K562 (cell line): Measurements from ENCODE around the gene PPP2R1A. TPM values are rescaled to one million over a fixed set of nuclear protein-coding genes. Genes with fewer than 3 reads are reported as not detected.

Experiments used
- ATAC-seq: fragments of 200-7000 bp; cut with Tn5 transposase; 3 replicates; pipeline ENCODE4 v1.9.1; 2020; ENCODE audit warnings: moderate library complexity
- BruUV-seq: library from RNA; stranded (reverse); fragments of 400-500 nt; replicated peaks from 2 replicates; lab custom pipeline; 2021; lab: Mats Ljungman, UMichigan
- CTCF ChIA-PET: fragments of 300-600 bp; formaldehyde crosslinking; extraction: SDS; loops from one replicate; lab custom pipeline; 2021; ENCODE audit warnings: low intra/inter-chr PET ratio; lab: Yijun Ruan, JAX
- POLR2A ChIA-PET: fragments of 300-600, 350-650 bp; sonication (Branson Sonifier 250); formaldehyde crosslinking; extraction: SDS; loops from one replicate; lab custom pipeline; 2021; ENCODE audit warnings: antibody characterized with exemption, inconsistent platforms; lab: Yijun Ruan, JAX
- DNase-seq, 4 experiments: peaks; one replicate each; pipeline versions ENCODE4 v3.0.0 to v3.0.0-alpha.2; 2011 to 2018; ENCODE audit warnings: low spot score in 3 of 4, mixed read lengths in 3 of 4; ENCODE audit errors: extremely low read depth in 1 of 4
- FAIRE-seq: peaks from 2 replicates; lab custom pipeline; 2011; peaks lifted over from hg19 to GRCh38; lab: Jason Lieb, UNC
- H2AFZ ChIP-seq: 2 replicates; pipeline ENCODE4 v1.6.0; 2011; ENCODE audit warnings: low read depth, low read length, control low read depth, inconsistent platforms
- H3K27ac ChIP-seq: fragments of 200-600 bp; 3 replicates; pipeline ENCODE4 v1.8.0; 2011; ENCODE audit warnings: low read depth, mild to moderate bottlenecking, control low read depth, inconsistent platforms, low read length, moderate library complexity, mixed read lengths; ENCODE audit errors: extremely low read depth
- H3K27me3 ChIP-seq, 2 experiments: fragments of 300-600 bp in 1 of 2; 2 replicates in 1 of 2; 3 replicates in 1 of 2; pipeline versions ENCODE4 v1.6.0 to v1.8.0; 2011; ENCODE audit warnings: inconsistent platforms in 2 of 2, low read length in 2 of 2, mild to moderate bottlenecking in 1 of 2, mixed read lengths in 1 of 2, moderate library complexity in 1 of 2; ENCODE audit not compliant: control insufficient read depth in 2 of 2, insufficient read depth in 2 of 2
- H3K36me3 ChIP-seq: fragments of 300-600 bp; 3 replicates; pipeline ENCODE4 v1.8.0; 2011; ENCODE audit warnings: mild to moderate bottlenecking, low read length, inconsistent platforms; ENCODE audit not compliant: control insufficient read depth, insufficient read depth
- H3K4me1 ChIP-seq, 2 experiments: fragments of 200-600 bp in 1 of 2; replicated peaks in 1 of 2; 2 replicates in 1 of 2; 3 replicates in 1 of 2; pipeline versions ENCODE4 v1.5.1 to v1.8.0; 2011; ENCODE audit warnings: inconsistent platforms in 2 of 2, low read length in 2 of 2, mild to moderate bottlenecking in 1 of 2, mixed read lengths in 1 of 2, moderate library complexity in 1 of 2; ENCODE audit not compliant: control insufficient read depth in 2 of 2, insufficient read depth in 2 of 2
- H3K4me2 ChIP-seq: 2 replicates; pipeline ENCODE4 v1.6.1; 2011; ENCODE audit warnings: low read length, control low read depth, inconsistent platforms, mixed read lengths; ENCODE audit not compliant: insufficient read depth
- H3K4me3 ChIP-seq: fragments of 200-600 bp; sonication (generic), shearing (Covaris generic); 2 replicates; pipeline ENCODE4 v1.5.1; 2016; ENCODE audit warnings: control low read depth, inconsistent platforms
- H3K79me2 ChIP-seq: fragments of 200-600 bp; 3 replicates; pipeline ENCODE4 v1.8.0; 2011; ENCODE audit warnings: low read length, inconsistent platforms; ENCODE audit not compliant: control insufficient read depth, insufficient read depth
- H3K9ac ChIP-seq, 2 experiments: 2 replicates each; pipeline versions ENCODE4 v1.6.0 to v1.6.1; 2011; ENCODE audit warnings: low read depth in 2 of 2, low read length in 2 of 2, control low read depth in 1 of 2, inconsistent platforms in 1 of 2, mild to moderate bottlenecking in 1 of 2, mixed read lengths in 1 of 2; ENCODE audit not compliant: insufficient read depth in 1 of 2
- H3K9me1 ChIP-seq: one replicate; pipeline ENCODE4 v1.6.0; 2011; ENCODE audit warnings: inconsistent platforms, mild to moderate bottlenecking, low read length, moderate library complexity; ENCODE audit not compliant: control insufficient read depth, insufficient read depth
- H3K9me3 ChIP-seq: replicated peaks from 2 replicates; pipeline ENCODE4 v1.5.1; 2011; ENCODE audit warnings: low read depth, low read length, inconsistent platforms; ENCODE audit not compliant: control insufficient read depth, insufficient read depth
- H4K20me1 ChIP-seq: replicated peaks from 2 replicates; pipeline ENCODE4 v1.6.1; 2011; ENCODE audit warnings: low read length, inconsistent platforms, mixed read lengths; ENCODE audit not compliant: control insufficient read depth, insufficient read depth
- ARID1B ChIP-seq: fragments of 450-650 bp; IDR thresholded peaks from 2 replicates; pipeline ENCODE4 v1.6.1; 2016; ENCODE audit warnings: antibody characterized with exemption, mild to moderate bottlenecking, inconsistent platforms
- C11orf30 ChIP-seq: fragments of 450-650 bp; IDR thresholded peaks from 2 replicates; pipeline ENCODE4 v1.6.1; 2016; ENCODE audit warnings: low read depth, mild to moderate bottlenecking
- CEBPB ChIP-seq: fragments of 450-650 bp; IDR thresholded peaks from 2 replicates; pipeline ENCODE4 v1.6.1; 2016; ENCODE audit warnings: missing genetic modification characterization, missing compliant biosample characterization
- CEBPG ChIP-seq, 3 experiments: fragments of 200-800 bp in 1 of 3; sonication (Bioruptor generic) in 1 of 3; sonication (generic) in 1 of 3; formaldehyde crosslinking in 1 of 3; IDR thresholded peaks in 2 of 3; conservative IDR thresholded peaks in 1 of 3; 2 replicates each; pipeline versions ENCODE4 v1.6.1 to v1.8.0; 2016 to 2022; ENCODE audit warnings: missing compliant biosample characterization in 2 of 3, missing genetic modification characterization in 2 of 3, mild to moderate bottlenecking in 1 of 3, missing genetic modification reagents in 1 of 3
- CHD4 ChIP-seq: fragments of 200-600 bp; sonication (generic); IDR thresholded peaks from 3 replicates; pipeline ENCODE4 v1.6.1; 2012; ENCODE audit warnings: low read depth, mild to moderate bottlenecking, mixed read lengths, low read length, inconsistent platforms; ENCODE audit not compliant: insufficient read depth, insufficient replicate concordance, poor library complexity, severe bottlenecking
- COPS2 ChIP-seq: fragments of 450-650 bp; conservative IDR thresholded peaks from 2 replicates; pipeline ENCODE4 v1.6.1; 2016; ENCODE audit warnings: mild to moderate bottlenecking, moderate library complexity
- DPF2 ChIP-seq: fragments of 450-650 bp; IDR thresholded peaks from 2 replicates; pipeline ENCODE4 v1.6.1; 2016
- EGR1 ChIP-seq: fragments of 450-650 bp; conservative IDR thresholded peaks from 2 replicates; pipeline ENCODE4 v1.6.1; 2017; ENCODE audit warnings: mild to moderate bottlenecking
- FOXA3 ChIP-seq, 2 experiments: fragments of 450-650 bp in 1 of 2; sonication (generic) in 1 of 2; formaldehyde crosslinking; IDR thresholded peaks in 1 of 2; conservative IDR thresholded peaks in 1 of 2; 2 replicates each; pipeline versions ENCODE4 v1.4.0 to v1.8.0; 2020 to 2022; ENCODE audit warnings: mild to moderate bottlenecking in 2 of 2, missing genetic modification reagents in 1 of 2
- FUS ChIP-seq: fragments of 200-400 bp; formaldehyde crosslinking; optimal IDR thresholded peaks from 2 replicates; pipeline ENCODE3; 2017; ENCODE audit warnings: low read depth, low read length
- GABPB1 ChIP-seq: sonication (generic); formaldehyde crosslinking; IDR thresholded peaks from 2 replicates; pipeline ENCODE4 v1.8.0; 2022; ENCODE audit warnings: mild to moderate bottlenecking, missing genetic modification reagents
- GATAD2B ChIP-seq: fragments of 450-650 bp; IDR thresholded peaks from 2 replicates; pipeline ENCODE4 v1.6.1; 2017; ENCODE audit warnings: mild to moderate bottlenecking, borderline replicate concordance
- NFE2 ChIP-seq: IDR thresholded peaks from 2 replicates; pipeline ENCODE4 v1.6.1; 2014; ENCODE audit warnings: antibody characterized with exemption, low read depth
- PHB2 ChIP-seq: fragments of 450-650 bp; IDR thresholded peaks from 2 replicates; pipeline ENCODE4 v1.6.1; 2017; ENCODE audit warnings: low read depth
- POLR2A ChIP-seq: fragments of 450-650 bp; conservative IDR thresholded peaks from 2 replicates; pipeline ENCODE4 v1.6.1; 2016
- SAP30 ChIP-seq: fragments of 200-600 bp; sonication (generic); IDR thresholded peaks from 2 replicates; pipeline ENCODE4 v1.6.1; 2012; ENCODE audit warnings: borderline replicate concordance, low read depth, mild to moderate bottlenecking, moderate library complexity, low read length, control low read depth, inconsistent platforms; ENCODE audit not compliant: insufficient read depth, poor library complexity, severe bottlenecking
- SMARCA4 ChIP-seq: fragments of 450-650 bp; IDR thresholded peaks from 2 replicates; pipeline ENCODE4 v1.6.1; 2016
- SMARCE1 ChIP-seq: fragments of 450-650 bp; IDR thresholded peaks from 2 replicates; pipeline ENCODE4 v1.7.1; 2016; ENCODE audit warnings: mild to moderate bottlenecking
- SOX6 ChIP-seq: fragments of 450-650 bp; IDR thresholded peaks from 2 replicates; pipeline ENCODE4 v1.6.1; 2014; ENCODE audit warnings: mild to moderate bottlenecking
- SP2 ChIP-seq: IDR thresholded peaks from 2 replicates; pipeline ENCODE4 v1.6.1; 2011; ENCODE audit warnings: mild to moderate bottlenecking, low read depth, low read length, moderate library complexity; ENCODE audit not compliant: poor library complexity, severe bottlenecking; ENCODE audit errors: extremely low read depth
- TOE1 ChIP-seq, 2 experiments: fragments of 450-650 bp in 1 of 2; sonication (generic) in 1 of 2; formaldehyde crosslinking in 1 of 2; IDR thresholded peaks; 2 replicates each; pipeline versions ENCODE4 v1.7.1 to v1.8.0; 2016 to 2022; ENCODE audit warnings: borderline replicate concordance in 2 of 2, mild to moderate bottlenecking in 2 of 2, antibody characterized with exemption in 1 of 2, inconsistent platforms in 1 of 2, low read depth in 1 of 2, missing genetic modification reagents in 1 of 2, moderate library complexity in 1 of 2
- WGBS: fragments of 100-300 bp; shearing (Covaris generic); methylation state at CpG from one replicate; pipeline ENCODE4 v1.1.6; 2016; ENCODE audit warnings: low coverage, mixed read lengths; ENCODE audit not compliant: insufficient coverage; ENCODE audit errors: missing lambda C conversion rate; 5-methylcytosine and 5-hydroxymethylcytosine counted together
- in situ Hi-C: fragments of 300-500 bp; cut with MboI; formaldehyde crosslinking; loops from 4 replicates; pipeline ENCODE4 v1.15.0; 2018; ENCODE audit warnings: inconsistent platforms, mixed read lengths
- intact Hi-C: fragments of 100-400 bp; cut with micrococcal nuclease; formaldehyde crosslinking; loops from 2 replicates; pipeline ENCODE4 v1.14.2; 2022
- polyA plus RNA-seq, 8 experiments: library from polyadenylated mRNA; depleted of rRNA in 4 of 8; stranded (reverse) in 5 of 8; unstranded in 3 of 8; fragments of >200 nt; fragmentation: Nextera tagmentation in 2 of 8; fragmentation: Illumina TruSeq in 1 of 8; extraction: Ambion mirVana in 2 of 8; extraction: Trizol in 1 of 8; gene quantifications; 2 replicates each; pipeline versions ENCODE4 v1.2.1 to v1.2.3, GENCODE V29; 2011 to 2014; ENCODE audit warnings: inconsistent platforms in 1 of 8, missing spikeins in 1 of 8
- total RNA-seq, 7 experiments: library from RNA; depleted of rRNA in 6 of 7; stranded (reverse); fragments of >200 nt in 6 of 7; fragmentation: Illumina TruSeq in 2 of 7; extraction: Trizol in 2 of 7; gene quantifications; 2 replicates each; pipeline versions ENCODE4 v1.2.1 to v1.2.3, GENCODE V29; 2011 to 2021; ENCODE audit warnings: low replicate concordance in 1 of 7
- TF ChIP-seq, protein P1 (sequence below), 2 experiments: fragments of 450-650 bp in 1 of 2; sonication (generic) in 1 of 2; formaldehyde crosslinking in 1 of 2; IDR thresholded peaks in 1 of 2; conservative IDR thresholded peaks in 1 of 2; 2 replicates each; pipeline versions ENCODE4 v1.6.1 to v1.8.1; 2016 to 2023; ENCODE audit warnings: mild to moderate bottlenecking in 2 of 2, moderate library complexity in 2 of 2, inconsistent platforms in 1 of 2, missing genetic modification reagents in 1 of 2

The PPP2R1A gene
- total and polyA plus RNA-seq, 9 of the 15 experiments (the other 6 are each of a cell fraction or from before 2014, with no cell fraction given) = 10.1 to 211 (median 70.1) TPM

DNA sequence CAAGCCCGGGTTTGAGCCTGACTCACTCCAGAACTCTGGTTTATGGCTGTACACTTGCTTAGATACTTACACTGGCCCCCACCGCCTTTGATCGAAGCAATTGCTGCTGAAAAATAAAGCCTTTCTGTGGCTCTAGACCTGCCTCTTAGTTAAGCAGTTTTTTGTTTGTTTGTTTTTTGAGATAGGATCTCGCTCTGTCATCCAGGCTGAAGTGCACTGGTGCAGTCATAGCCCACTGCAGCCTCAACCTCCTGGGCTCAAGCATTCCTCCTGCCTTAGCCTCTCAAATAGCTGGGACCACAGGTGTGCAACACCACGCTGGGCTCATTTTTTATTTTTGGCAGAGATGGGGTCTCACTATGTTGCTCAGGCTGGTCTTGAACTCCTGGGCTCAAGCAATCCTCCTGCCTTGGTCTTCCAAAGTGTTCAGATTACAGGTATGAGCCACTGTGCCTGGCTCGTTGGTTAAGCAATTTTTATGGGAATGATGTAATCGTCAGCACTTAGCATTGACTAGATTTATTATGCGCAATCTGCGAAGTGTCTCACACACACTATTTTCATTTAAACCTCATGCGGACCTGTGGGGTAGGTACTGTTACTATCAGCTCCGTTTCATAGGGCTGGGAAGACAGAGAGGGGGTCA, 22.2 kb downstream of the PPP2R1A start:
- POLR2A ChIA-PET = interaction anchor here (0.6 kb wide), 1 partner anchor 951 kb away, joined by 4 read pairs; no protein-coding TSS in a partner anchor
- CTCF ChIA-PET = no interaction called here
- H3K9me3 ChIP-seq = no peaks in the 10 kb centered on the region
- in situ Hi-C loops = no loop called here
- no peak for ATAC-seq
- no peaks in the 10 kb centered on the region for H3K79me2 ChIP-seq
- BruUV-seq = no TSS peak
- H3K9me1 ChIP-seq = no peaks in the 10 kb centered on the region
- H3K9ac ChIP-seq = no peak overlapping the region
- FAIRE-seq = no peak
- H3K27me3 ChIP-seq = no peaks in the 10 kb centered on the region
- intact Hi-C loops = no loop called here
- H3K4me3 ChIP-seq = no peak overlapping the region
- no peaks in the 10 kb centered on the region for H4K20me1 ChIP-seq
- no peak overlapping the region for H3K27ac ChIP-seq
- 87% methylated on average over 11 of the region's 11 CpGs for WGBS
- no peak for DNase-seq
- no peak overlapping the region for H2AFZ ChIP-seq
- peaks cover 91% of the 10 kb centered on the region for H3K36me3 ChIP-seq
- H3K4me2 ChIP-seq = no peak overlapping the region
- H3K4me1 ChIP-seq = peaks cover 5 to 6% of the 10 kb centered on the region in 2 experiments; a peak in 3 of 5 replicates
- peak; percentile 44 for TF ChIP-seq NFE2
- no peak for TF ChIP-seq SP2
- TF ChIP-seq FOXA3 (CRISPR knock-in tag; conservative IDR thresholded peaks at IDR 0.05 in 1 of 2, IDR thresholded peaks at IDR 0.05 in 1 of 2) = peak in 1 of 2 experiments; percentile 34; a peak in 2 of 4 replicates
- TF ChIP-seq PHB2 = no peak
- TF ChIP-seq ARID1B = peak; percentile 29; the same call in 1 of the 2 replicates
- TF ChIP-seq SMARCE1 = peak; percentile 33; the same call in 1 of the 2 replicates
- TF ChIP-seq CEBPB = peak; percentile 62
- TF ChIP-seq EGR1 = no peak
- TF ChIP-seq COPS2 = no peak
- TF ChIP-seq CEBPG (CRISPR knock-in tag; IDR thresholded peaks at IDR 0.05) = no peak
- TF ChIP-seq CEBPG (tag; conservative IDR thresholded peaks at IDR 0.05 in 1 of 2, IDR thresholded peaks at IDR 0.05 in 1 of 2) = peak in 1 of 2 experiments; percentile 71; a peak in 2 of 4 replicates
- no peak for TF ChIP-seq POLR2A
- TF ChIP-seq DPF2 = peak; percentile 47; the same call in 1 of the 2 replicates
- TF ChIP-seq SOX6 = no peak
- TF ChIP-seq, protein P1, sequence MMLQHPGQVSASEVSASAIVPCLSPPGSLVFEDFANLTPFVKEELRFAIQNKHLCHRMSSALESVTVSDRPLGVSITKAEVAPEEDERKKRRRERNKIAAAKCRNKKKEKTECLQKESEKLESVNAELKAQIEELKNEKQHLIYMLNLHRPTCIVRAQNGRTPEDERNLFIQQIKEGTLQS (IDR thresholded peaks at IDR 0.05) = 0 out of 2 replicates have a peak, but pooled peaks have one; percentile 27
- TF ChIP-seq, protein P1 (CRISPR knock-in tag; conservative IDR thresholded peaks at IDR 0.05) = no peak
- TF ChIP-seq SMARCA4 = 0 out of 2 replicates have a peak, but pooled peaks have one; percentile 17
- TF ChIP-seq SAP30 = no peak
- TF ChIP-seq GABPB1 (CRISPR knock-in tag) = no peak
- no peak for TF ChIP-seq GATAD2B
- no peak for TF ChIP-seq TOE1 (IDR thresholded peaks at IDR 0.05; ENCODE audit: borderline replicate concordance)
- TF ChIP-seq TOE1 (CRISPR knock-in tag; IDR thresholded peaks at IDR 0.05; ENCODE audit: borderline replicate concordance, low read depth) = no peak
- peak; percentile 22; the same call in 1 of the 2 replicates for TF ChIP-seq C11orf30
- no peak for TF ChIP-seq FUS
- TF ChIP-seq CHD4 = no peak
